ENCODE measurements around the gene SYNDIG1.

SYNDIG1 gene

GRCh38 chr20:24448170-24448569 is 21.3 kb upstream of the SYNDIG1 start:
- DNase-seq, result no peak

GRCh38 chr20:24449026-24449720 is 20.3 kb upstream of the SYNDIG1 start:
- peak; percentile 89 for DNase-seq

DNA sequence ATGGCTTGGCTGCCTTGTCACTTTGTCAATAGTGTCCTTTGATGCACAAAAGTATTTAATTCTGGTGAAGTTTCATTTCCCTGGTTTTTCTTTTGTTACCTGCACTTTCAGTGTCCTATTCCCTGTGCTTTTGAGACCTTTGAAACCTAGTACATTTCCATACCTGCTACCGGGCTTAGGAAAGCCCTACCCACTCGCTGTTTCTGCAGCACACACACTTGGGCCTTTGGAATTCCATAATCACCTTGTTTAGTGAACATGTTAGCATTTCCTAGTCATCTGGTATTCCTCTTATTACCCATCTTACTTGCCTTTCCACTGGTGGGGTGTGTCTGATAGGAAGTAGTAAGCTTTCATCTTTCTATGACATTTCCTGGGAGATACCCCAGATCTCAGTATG is 19.3 kb upstream of the SYNDIG1 start:
- no peak for DNase-seq

DNA sequence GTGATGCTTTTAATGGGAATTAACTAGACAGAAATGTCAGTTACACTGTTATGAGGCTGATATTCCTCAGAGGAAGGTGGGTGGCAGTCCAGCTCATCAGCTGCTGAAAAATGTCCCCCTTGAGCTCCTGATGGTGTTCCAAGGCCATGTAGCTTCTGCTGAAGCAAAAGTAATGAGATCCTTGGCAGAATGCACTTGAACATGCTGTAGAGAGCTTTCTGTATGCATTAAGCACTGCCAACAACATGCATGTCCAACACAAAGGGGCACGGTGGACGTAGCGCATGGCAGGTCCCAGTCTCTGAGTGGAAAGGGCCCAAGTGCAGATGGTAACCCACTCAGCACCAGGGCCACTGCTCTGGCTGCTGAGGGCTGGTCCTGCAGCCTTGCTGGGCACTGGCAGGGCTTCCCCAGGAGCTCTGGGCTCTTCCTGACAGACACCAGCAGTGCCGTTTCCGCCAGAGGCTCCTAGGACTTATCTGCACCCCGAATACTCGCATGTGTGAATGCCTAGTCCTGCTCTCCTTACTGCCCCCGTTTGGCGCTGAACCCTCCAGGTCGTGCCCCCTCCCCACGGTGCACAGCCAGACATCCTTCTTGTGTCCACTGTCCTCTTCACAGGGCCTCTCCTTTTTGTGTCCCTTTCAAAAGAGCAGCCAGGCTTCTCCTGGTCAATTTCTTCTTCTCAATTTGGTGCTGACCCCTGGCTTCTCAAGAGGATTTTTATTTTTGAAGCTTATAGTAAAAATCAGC is 18.6 kb upstream of the SYNDIG1 start:
- no peak for DNase-seq

- no peak for DNase-seq
Measured at GRCh38 chr20:24451428-24451827, 18.0 kb upstream of the SYNDIG1 start.

- DNase-seq, result no peak
Measured at GRCh38 chr20:24452016-24452415, 17.4 kb upstream of the SYNDIG1 start.

- no peak for DNase-seq
Measured at GRCh38 chr20:24452498-24453127, 16.8 kb upstream of the SYNDIG1 start.

DNA sequence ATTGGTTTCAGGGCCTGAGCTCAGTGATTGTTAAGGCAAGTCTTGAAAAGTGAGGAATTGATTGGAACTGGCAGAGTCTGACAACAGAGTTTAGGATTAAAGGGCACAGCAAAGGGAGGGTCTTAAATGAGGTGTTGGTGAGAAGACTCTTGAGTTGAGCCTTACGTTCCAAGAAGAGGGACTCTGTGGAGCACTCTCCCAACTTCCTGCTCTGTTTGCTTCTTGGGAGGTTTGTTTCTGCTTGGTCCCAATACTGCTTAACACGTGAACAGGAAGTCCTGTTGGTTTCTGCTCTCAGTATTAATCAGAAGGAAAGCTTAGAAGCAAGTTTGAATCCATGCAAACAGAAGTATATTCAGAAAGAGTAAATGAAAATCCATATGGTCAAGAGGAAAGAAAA is 15.6 kb upstream of the SYNDIG1 start:
- no peak for DNase-seq

DNA sequence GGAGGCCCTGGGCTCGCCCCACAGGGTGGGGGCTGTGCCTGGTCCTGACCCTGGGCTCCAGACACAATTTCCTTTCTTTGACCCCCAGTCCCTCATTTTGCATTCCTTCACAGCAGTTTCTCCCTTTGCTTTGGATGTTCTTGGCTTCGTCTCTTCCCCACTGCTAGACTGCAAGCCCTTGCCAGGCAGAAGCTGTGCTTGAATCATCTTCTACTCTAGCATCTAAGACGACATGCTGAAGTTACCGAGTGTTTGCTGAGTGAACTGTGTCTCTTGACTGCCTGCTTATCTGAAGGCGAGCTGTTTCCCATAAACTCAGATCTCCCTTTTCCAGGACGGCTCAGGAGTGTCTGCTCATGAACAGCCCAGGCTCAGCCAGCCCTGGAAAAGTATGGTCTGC is 14.3 kb upstream of the SYNDIG1 start:
- no peak for DNase-seq

- no peak for DNase-seq
Measured at GRCh38 chr20:24456398-24456781, 13.0 kb upstream of the SYNDIG1 start.

DNA sequence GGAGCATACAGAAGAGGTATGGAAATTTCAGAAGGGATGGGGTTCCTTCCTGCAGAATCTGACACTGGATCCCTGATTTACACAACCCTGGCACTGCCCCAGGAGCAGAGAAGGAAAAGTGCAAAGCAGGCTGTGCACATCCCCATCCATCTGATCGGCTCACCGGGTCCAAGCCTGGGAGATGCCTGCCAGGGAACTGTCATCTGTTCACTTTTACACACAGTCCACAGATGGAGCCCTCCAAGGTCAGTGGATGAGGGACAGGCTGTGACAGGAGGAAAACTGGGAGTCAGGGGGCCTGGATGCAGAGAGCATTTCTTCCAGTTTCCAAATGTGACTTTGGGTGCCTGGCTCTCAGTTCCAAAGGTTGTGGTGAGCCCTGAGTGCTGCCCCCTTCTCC is 11.0 kb upstream of the SYNDIG1 start:
- no peak for DNase-seq

- DNase-seq, result no peak
Measured at GRCh38 chr20:24459733-24460132, 9.7 kb upstream of the SYNDIG1 start.

GRCh38 chr20:24460712-24461111 is 8.7 kb upstream of the SYNDIG1 start:
- no peak for DNase-seq

DNA sequence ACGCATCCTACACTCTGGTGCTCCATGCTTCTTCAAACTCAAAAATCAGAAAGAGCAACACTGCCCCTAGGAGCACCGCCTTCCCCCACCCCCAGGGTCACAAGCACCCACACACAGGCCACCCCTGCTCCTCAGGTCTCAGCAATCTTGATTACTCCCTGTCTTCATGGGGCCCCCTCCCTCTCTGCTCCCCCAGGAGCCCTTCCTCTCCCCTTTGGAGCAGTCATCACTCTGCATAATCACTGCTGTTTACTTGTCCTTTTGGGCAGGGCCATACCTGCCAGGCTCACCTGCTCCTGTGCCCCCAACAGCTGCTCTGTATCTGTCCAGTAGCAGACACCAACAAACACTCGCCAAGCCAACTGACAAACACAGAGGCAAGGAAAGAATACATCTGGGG is 7.6 kb upstream of the SYNDIG1 start:
- DNase-seq, result no peak

GRCh38 chr20:24462460-24463010 is 6.9 kb upstream of the SYNDIG1 start:
- DNase-seq, result no peak

DNA sequence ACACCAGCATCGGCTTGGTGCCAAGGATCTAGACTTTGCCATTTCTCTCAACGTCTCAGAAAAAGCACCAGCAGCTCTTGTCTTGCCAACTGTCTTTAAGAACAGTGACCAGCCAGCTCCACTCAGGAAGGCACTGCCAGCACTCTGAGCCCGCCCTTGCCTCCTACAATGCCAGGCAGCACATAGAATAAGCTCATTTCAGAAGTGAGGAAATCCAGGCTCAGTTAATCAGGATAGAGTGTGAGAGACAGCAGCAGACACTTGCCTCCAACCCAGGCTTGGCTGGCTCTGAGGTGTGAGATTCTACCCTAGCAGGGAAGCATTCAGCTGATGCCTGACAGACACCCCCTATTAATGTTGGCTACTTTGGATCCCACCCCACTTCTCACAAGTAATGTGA is 4.3 kb upstream of the SYNDIG1 start:
- DNase-seq, result no peak

DNA sequence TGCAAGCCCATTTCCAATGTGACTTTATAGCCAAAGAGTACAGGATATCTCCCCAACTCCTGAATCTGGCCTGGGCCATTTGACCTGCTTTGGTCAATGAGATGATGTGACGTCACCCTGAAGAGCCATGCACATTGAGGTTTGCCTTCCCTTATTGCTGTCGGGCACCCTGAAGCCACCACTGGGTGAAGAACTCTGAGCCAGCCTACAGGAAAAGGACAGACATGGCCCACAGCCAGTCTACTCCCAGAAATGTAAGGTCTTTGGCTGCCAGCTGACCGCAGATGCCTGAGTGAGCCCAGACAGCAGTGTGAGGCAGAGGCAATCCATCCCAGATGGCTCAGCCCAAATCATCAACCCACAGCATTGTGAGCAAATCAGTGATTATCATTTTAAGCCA is 3.7 kb upstream of the SYNDIG1 start:
- no peak for DNase-seq

- no peak for DNase-seq
Measured at GRCh38 chr20:24468401-24469115, 871 bp upstream of the SYNDIG1 start.

DNA sequence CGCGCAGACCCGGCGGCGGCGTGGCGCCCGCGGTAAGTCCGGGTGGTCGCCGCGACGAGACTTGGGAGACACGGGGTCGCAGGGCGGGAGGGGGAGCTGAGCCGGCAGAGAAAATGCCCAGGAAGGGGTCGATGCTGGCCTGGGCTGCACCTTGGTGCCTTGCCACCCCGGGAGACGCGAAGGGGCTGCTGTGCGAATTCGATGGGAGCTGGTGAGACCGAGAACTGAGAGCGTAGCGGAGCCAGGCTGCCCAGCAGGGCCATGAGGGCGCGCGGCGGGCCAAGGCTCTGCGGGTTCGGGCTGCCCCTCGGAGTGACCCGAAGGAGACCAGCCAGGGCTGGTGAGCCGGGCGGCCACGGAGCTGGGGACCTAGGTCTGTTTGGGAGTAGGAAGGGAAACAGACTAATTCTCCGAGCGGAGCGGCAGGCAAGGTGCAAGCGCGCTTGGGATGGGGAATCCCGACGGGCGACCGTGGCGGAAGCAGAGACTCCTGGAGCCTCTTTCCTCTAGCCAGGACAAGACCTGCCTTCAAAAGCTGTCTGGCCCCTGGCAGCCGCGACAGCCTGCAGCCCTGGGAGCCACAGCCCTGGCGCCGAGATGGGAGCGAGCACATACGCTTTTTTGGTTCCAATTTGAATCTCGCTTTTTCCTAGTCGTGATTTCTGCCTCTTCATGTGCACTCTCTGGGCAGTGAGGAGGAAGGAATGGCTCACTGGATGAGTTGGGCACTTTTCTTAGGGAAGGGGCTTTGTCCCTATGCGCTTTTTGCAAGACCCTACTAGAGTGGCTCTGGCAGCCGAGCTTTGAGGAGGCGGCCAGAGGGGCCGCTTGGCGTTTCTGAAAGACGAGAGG is 691 bp downstream of the SYNDIG1 start:
- DNase-seq, result peak; percentile 61

GRCh38 chr20:24470746-24471582 is 1.5 kb downstream of the SYNDIG1 start:
- DNase-seq, result peak; percentile 37

DNA sequence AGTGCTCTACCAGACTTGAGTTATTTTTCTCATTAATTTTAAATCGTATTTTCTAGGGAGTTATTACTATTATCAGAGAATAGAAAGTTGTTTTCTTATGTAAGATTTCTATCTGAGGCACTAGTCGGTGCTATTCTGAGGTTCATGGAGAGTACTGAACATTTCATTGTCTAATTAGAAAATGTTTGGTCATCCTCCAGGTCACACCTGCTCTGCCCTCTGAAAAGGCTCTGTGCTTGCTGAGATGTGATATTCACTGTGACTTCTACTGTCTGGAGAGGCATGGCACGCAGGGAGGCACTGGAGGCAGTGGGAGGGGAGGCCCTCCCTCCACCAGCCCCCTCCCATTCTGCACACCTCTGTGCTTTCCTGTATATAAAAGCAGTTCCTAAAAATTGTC is 3.0 kb downstream of the SYNDIG1 start:
- DNase-seq, result no peak
